Left lung (tissue), 10 donors: ENCODE data around the gene SIPA1L3. TPM values are rescaled to one million over a fixed set of nuclear protein-coding genes. Genes with fewer than 3 reads are reported as not detected.

Source experiments
- ATAC-seq: fragments of 200-7000 bp; cut with Tn5 transposase; one replicate; pipeline ENCODE4 v1.9.1; 2020; ENCODE audit warnings: moderate library complexity
- DNase-seq, 4 donors: peaks; one replicate each; pipeline ENCODE4 v3.0.0-alpha.2; 2013 to 2020
- H3K27ac ChIP-seq, 2 donors: fragments of 200-600 bp; sonication (generic) in 1 of 2; one replicate each; pipeline versions ENCODE4 v1.5.0 to v1.8.0; 2020 to 2021
- H3K27me3 ChIP-seq, 2 donors: fragments of 200-600 bp; sonication (generic) in 1 of 2; one replicate each; pipeline versions ENCODE4 v1.5.0 to v1.8.0; 2020 to 2021
- H3K36me3 ChIP-seq, 2 donors: fragments of 200-600 bp; sonication (generic) in 1 of 2; one replicate each; pipeline versions ENCODE4 v1.5.0 to v1.8.0; 2020 to 2021
- H3K4me1 ChIP-seq, 2 donors: fragments of 200-600 bp; one replicate each; pipeline ENCODE4 v1.8.0; 2021
- H3K4me3 ChIP-seq, 2 donors: fragments of 200-600 bp; sonication (generic) in 1 of 2; one replicate each; pipeline versions ENCODE4 v1.5.0 to v1.8.0; 2020 to 2021; ENCODE audit warnings: mild to moderate bottlenecking in 1 of 2
- H3K9me3 ChIP-seq, 2 donors: fragments of 200-600 bp; sonication (generic) in 1 of 2; one replicate each; pipeline versions ENCODE4 v1.5.0 to v1.8.0; 2020 to 2021
- CTCF ChIP-seq, 2 donors: fragments of 200-600 bp; sonication (generic) in 1 of 2; IDR thresholded peaks; one replicate each; pipeline versions ENCODE4 v1.5.0 to v1.8.0; 2021; ENCODE audit warnings: antibody characterized with exemption in 2 of 2
- intact Hi-C, 2 donors: fragments of 100-400 bp; cut with DNase I; formaldehyde crosslinking; loops; one replicate each; pipeline versions ENCODE4 v1.11.2 to v1.14.2; 2022
- polyA plus RNA-seq, 6 donors: library from polyadenylated mRNA; unstranded; fragments of 120-200 nt; gene quantifications; one replicate each; pipeline ENCODE4 v1.2.1, GENCODE V29; 2013; ENCODE audit not compliant: insufficient read length in 6 of 6
- total RNA-seq, 2 donors: library from RNA; stranded (reverse); fragmentation: NEBNext Ultra II Directional; extraction: Animal tissue kit (Norgen Biotek cat#: 25700); gene quantifications; one replicate each; pipeline ENCODE4 v1.2.1, GENCODE V29; 2021
- donor health status: DM: no; HTN: yes; CAD: no.
- donor health status: DM: no; HTN: no; CAD: no.

The SIPA1L3 gene
- total and polyA plus RNA-seq, 8 donors = 22.7 to 59.0 (median 27.4) TPM

DNA sequence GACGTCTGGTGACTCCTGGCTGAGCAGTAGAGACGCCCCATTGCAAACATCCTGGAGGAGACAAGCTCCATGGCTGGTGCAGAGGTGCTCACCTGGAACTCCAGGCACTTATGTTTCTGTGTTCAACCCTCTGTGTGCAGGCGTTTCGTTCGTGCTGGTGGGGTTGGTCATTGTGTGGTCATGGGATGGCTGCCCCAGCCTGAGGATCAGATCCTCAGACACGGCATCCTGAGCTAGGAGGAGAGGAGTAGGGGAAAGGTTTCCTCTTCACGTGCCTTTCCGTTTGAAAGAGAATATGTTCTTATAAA, 87.8 kb downstream of the SIPA1L3 start:
- H3K27ac ChIP-seq = no peak overlapping the region
- no peak overlapping the region for H3K4me3 ChIP-seq
- no peaks in the 10 kb centered on the region for H3K9me3 ChIP-seq
- H3K27me3 ChIP-seq = no peaks in the 10 kb centered on the region
- ATAC-seq (no peak), DNase-seq (no peak)
- TF ChIP-seq CTCF (IDR thresholded peaks at IDR 0.05) = no peak
- peaks cover 7 to 8% of the 10 kb centered on the region in 2 donors for H3K4me1 ChIP-seq
- intact Hi-C loops = no loop called here
- no peaks in the 10 kb centered on the region for H3K36me3 ChIP-seq

DNA sequence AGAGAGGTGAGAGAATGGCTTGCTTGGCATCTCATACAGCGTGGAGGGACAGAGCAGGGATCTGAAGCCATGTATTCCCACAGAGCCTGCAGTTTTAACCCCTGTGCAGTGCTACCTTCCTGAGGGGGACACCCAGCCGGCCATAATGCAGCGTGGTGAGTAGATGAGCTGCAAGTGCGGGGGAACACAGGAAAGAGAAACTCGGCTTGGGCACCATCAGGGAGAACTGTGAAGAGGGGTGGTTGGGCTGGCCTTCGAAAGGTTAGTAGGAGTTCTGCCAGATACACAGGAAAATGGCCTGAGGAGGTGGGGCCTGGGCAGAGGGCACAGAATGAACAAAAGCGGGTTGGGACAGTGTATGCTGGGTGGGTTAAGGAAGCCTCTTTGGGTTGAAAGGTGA, 88.3 kb downstream of the SIPA1L3 start:
- H3K9me3 ChIP-seq = no peaks in the 10 kb centered on the region
- TF ChIP-seq CTCF (IDR thresholded peaks at IDR 0.05) = no peak
- no peak overlapping the region for H3K27ac ChIP-seq
- no peak for ATAC-seq
- peaks cover 3 to 8% of the 10 kb centered on the region in 2 donors for H3K4me1 ChIP-seq
- intact Hi-C loops = no loop called here
- no peaks in the 10 kb centered on the region for H3K27me3 ChIP-seq
- H3K4me3 ChIP-seq = no peak overlapping the region
- DNase-seq = no peak
- no peaks in the 10 kb centered on the region for H3K36me3 ChIP-seq

DNA sequence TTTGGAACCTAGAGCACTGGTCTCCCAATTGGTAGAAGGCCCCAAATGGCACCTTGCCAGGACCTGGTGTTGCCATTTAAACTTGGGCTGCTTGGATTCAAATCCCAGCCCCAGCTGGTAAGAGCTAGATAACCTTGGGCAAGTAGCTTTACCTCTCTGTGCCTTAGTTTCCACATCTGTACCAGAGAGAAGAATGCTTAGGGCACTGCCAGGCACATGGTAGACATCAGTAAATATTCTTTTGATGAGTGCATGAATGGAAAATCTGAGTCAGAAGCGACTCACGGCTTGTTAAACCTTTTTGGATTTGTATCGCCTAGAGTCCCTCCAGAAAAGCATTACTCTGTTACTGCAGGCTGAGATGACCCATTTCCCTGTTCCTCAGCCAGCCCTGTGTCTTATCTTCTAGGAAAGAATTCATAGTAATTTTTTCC, 90.9 kb downstream of the SIPA1L3 start:
- Histone ChIP-seq H3K27me3 (no peaks in the 10 kb centered on the region), H3K27ac (peak overlapping the region in 1 of 2 donors; percentile 23), H3K4me3 (no peak overlapping the region), H3K4me1 (peaks cover 2 to 6% of the 10 kb centered on the region in 2 donors), H3K9me3 (no peaks in the 10 kb centered on the region), H3K36me3 (no peaks in the 10 kb centered on the region)
- ATAC-seq (peak; percentile 20), DNase-seq (no peak)
- intact Hi-C loops = no loop called here
- no peak for TF ChIP-seq CTCF (IDR thresholded peaks at IDR 0.05)

DNA sequence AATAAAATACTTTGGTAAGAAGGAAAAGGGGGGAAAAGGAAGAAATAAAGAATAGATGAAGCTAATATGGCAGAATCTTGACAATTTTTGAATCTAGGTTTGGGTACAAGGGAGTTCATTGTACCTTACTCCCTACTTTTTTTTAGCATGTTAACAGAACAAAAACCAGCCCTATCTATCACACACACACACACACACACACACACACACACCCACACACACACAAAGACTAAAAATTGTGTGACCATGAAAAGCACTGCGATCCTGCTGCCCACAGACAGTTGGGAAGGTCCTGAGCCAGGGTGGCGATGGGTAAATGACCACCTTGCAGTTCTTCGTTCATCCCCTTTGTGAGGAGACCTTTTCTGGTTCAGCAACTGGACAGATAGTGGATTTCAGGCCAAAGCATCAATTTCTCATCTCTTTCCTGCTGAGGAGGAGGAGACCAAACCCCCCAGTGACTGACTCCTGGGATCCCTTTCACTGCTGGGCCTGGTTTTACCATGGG, 91.8 kb downstream of the SIPA1L3 start:
- no peak for ATAC-seq
- no peaks in the 10 kb centered on the region for H3K9me3 ChIP-seq
- H3K4me3 ChIP-seq = no peak overlapping the region
- no peaks in the 10 kb centered on the region for H3K36me3 ChIP-seq
- H3K27ac ChIP-seq = peak overlapping the region; percentile 3 to 36
- peaks cover 9 to 15% of the 10 kb centered on the region in 2 donors for H3K4me1 ChIP-seq
- DNase-seq = no peak
- intact Hi-C loops = no loop called here
- H3K27me3 ChIP-seq = no peaks in the 10 kb centered on the region
- TF ChIP-seq CTCF (IDR thresholded peaks at IDR 0.05) = no peak

DNA sequence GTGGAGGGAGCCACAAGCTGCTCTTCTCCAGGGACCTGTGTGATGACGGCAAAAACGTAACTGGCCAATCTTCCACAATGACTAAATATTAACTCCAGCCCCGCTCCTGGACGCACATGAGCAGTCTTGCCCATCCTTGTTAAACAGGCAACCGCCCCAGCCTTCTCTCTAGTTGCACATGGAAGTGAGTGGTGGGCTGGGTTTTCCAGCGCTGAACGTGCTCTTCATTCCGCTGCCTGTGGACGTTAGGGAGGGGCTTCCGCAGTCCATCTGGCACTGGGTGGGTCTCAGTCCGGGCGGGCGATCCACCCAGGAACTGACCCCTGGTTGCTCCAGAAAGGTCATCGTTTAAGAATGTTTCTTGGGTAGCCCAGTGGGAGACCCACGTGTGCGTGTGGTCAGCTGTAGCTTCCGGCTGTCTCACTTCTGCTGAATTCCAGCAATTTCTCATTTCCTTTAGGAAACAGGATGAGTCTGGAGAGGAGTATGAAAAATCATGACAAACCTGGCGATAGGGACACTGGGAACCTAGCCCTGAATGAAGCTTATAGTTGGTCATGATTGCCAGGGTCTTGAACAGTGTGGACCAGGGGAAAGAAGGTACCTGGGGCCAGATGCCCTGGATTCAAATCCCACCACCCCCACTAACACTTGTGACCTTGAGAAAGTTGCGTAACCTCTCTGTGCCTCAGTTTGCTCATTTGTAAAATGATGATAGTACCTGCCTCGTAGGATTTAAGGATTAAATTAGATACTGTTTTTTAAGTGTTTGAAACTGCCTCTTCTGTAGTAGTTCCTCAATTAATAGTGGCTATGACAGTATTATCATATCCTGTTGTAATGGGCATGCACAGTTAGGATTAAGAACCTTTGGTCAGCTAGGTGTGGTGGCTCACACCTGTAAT, 92.6 kb downstream of the SIPA1L3 start:
- no peak for TF ChIP-seq CTCF (IDR thresholded peaks at IDR 0.05)
- peak overlapping the region; percentile 3 to 41 for H3K27ac ChIP-seq
- H3K36me3 ChIP-seq = no peaks in the 10 kb centered on the region
- no peak overlapping the region for H3K4me3 ChIP-seq
- no peaks in the 10 kb centered on the region for H3K27me3 ChIP-seq
- H3K4me1 ChIP-seq = peaks cover 12 to 22% of the 10 kb centered on the region in 2 donors
- ATAC-seq (no peak), DNase-seq (no peak)
- no peaks in the 10 kb centered on the region for H3K9me3 ChIP-seq
- intact Hi-C loops = no loop called here
